GM21619 (cell line): ENCODE data around the gene CORIN.
"Not testable (repeated sequence)": the region's sequence is repeated elsewhere in the genome, so short reads cannot be mapped to it uniquely, and the experiment has no call there.

Experiments
- ATAC-seq: cut with Tn5 transposase; IDR thresholded peaks from one replicate; pipeline ENCODE4 v1.9.1; 2021; ENCODE audit not compliant: unreplicated experiment

Gene CORIN

DNA sequence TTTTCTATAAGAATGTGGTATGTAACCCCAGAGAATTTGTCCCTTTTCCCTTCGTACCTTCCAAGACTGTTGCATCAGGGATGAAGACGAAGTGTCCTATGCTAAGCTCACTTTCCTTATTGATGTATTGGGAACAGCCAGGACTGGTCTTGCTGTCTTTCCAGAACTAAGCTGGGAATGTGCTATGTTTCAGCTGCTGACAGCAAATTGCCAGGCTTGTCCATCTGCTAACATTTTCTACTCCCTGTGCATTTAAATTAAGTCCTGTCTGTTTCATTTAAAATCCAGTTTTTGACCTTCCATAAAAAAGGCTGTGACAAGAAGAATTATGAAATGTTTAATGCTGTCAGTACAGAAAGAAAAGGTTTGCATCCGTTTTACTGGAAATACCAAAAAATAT, 264.9 kb downstream of the CORIN start:
- no peak for ATAC-seq

DNA sequence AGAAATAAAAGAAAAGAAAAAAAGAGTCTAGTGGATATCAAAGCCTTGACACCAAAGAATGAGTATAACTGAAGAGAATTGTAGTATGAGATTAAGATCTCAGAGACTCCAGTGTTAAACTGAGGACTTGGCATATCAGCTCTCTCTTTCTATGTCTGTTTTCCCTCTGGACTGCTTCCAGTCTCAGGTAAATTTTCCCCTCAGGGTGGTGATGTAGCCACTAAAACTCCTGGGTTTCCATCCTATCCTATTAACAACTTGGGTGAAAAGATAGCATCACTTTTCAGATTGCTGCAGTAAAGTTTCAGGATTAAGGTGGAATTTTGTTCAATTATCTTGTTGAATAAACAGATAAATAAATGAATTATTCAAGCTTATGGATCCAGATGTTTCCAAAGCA, 267.1 kb downstream of the CORIN start:
- no peak for ATAC-seq

GRCh38 chr4:47567511-47567910, 270.4 kb downstream of the CORIN start:
- ATAC-seq: no peak

GRCh38 chr4:47566969-47567368, 270.9 kb downstream of the CORIN start:
- no peak for ATAC-seq

- no peak for ATAC-seq
Observed at GRCh38 chr4:47566566-47566965, 271.3 kb downstream of the CORIN start.

DNA sequence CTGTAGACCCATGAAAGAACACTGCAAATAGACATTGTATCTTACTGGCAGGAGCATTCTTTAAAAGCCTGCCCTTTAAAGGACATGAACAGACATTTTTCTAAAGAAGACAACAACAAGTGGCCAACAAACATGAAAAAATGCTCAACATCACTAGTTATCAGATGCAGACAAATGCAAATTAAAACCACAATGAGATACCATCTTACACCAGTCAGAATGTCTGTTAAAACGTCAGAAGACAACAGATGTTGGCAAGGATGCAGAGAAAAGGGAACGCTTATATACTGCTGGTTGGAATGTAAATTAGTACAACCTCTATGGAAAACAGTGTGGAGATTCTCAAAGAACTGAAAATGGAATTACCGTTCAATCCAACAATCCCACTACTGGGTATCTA, 275.6 kb downstream of the CORIN start:
- ATAC-seq: no peak

DNA sequence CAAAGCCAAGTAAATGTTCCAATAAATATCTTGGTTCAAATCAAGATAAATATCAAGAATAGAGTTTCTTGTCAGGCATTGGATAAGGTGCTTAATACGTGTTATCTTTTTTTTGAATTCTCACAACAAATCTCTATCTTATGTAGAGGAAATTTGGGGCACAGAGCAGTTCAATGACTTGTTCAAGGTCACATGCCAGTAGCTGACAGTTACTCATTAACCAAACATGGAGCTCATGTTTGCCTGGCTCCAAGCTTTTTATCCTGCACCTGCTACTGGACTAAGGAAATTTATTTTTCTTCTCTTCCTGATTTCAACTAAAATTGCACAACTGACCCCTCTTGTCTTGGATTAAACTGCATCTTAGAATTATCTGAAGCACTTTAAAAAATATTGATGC, 276.5 kb downstream of the CORIN start:
- no peak for ATAC-seq

GRCh38 chr4:47560682-47561081, 277.2 kb downstream of the CORIN start:
- ATAC-seq: no peak

DNA sequence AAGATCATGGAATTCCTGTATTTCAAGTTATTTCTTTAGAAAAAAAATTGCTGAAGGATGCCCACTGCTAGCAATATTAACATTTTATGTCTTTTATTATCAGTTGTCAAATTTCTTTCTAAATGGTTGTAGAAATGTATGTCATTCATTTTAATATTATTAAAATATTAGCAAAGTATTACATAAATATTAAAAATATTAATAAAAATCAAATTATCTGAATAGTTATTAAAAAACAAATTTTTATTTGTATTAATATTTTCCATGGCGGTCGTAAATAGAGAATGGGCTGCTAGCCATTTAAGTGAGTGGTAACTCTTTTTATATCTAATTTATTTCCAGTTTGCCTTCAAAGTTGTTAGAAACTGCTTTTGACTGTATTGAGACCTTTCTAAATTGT, 280.6 kb downstream of the CORIN start:
- ATAC-seq: no peak

DNA sequence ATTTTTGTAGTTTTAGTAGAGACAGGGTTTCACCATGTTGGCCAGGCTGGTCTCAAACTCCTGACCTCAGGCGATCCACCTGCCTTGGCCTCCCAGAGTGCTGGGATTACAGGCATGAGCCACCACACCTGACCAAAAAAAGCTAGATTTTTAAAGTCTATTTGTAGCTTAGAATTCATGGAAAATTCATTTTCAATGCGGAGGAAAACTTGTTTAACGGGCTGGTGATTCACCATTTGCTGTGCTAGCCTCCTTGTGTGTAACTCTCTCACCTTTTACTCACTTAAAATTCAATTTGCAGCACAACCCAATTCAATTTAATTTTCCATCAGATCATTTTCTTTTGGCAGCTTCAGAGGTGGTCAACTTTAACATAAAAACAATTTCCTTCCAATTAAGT, 281.9 kb downstream of the CORIN start:
- ATAC-seq: not testable (repeated sequence)

DNA sequence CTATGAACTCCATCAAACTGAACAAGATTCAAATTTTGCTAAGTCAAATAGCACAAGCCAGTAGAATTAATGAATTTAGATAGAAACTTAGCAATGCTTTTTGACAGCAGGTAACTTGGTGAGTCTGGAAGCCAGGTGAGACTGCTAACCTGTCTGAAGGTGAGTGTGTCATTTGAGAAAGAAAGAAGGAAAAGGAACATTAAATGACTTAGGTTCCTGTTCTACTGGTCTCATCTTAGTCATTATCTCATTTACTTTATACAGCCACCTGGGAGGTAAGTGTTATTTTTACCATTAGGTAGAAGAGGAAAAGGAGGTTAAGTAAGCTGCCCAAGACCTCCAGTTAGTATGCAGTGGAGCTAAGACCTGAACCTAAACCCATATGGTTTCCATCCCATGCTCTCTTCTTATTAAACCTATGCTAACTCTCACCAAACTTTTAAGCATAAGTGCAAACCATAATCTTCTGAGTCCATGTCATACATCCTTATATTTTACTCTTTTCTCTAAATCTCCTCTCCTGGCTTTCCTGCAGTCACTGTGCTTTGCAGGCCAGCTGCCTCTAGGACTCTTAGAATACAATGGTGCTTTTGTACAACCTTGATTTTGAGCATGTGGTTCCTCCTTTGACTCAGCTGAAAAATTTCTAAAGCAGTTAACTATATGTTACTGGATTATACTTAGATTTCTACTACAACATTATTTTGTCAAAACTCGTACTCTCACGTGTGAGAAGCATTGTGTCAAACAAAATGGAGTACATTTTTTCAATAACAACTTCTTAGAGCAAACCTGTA, 284.3 kb downstream of the CORIN start:
- no peak for ATAC-seq

GRCh38 chr4:47551682-47552081, 286.2 kb downstream of the CORIN start:
- ATAC-seq: no peak

GRCh38 chr4:47550899-47551548, 286.8 kb downstream of the CORIN start:
- ATAC-seq: no peak

- ATAC-seq: not testable (repeated sequence)
Observed at GRCh38 chr4:47550357-47550756, 287.5 kb downstream of the CORIN start.
